Lower leg skin (tissue), 4 donors: ENCODE data around the gene TRAPPC2B. TPM values are rescaled to one million over a fixed set of nuclear protein-coding genes. Genes with fewer than 3 reads are reported as not detected.
A peak's percentile ranks its signal among the peaks of the same experiment; 100 is the strongest.

Experiments used
- DNase-seq, 2 donors: peaks; one replicate each; pipeline ENCODE4 v3.0.0-alpha.2; 2019; ENCODE audit warnings: low spot score in 2 of 2
- H3K4me3 ChIP-seq: fragments of 200-600 bp; sonication (generic); 2 replicates; pipeline ENCODE4 v1.5.1; 2017; ENCODE audit warnings: mild to moderate bottlenecking, low read depth; ENCODE audit not compliant: poor library complexity, severe bottlenecking
- POLR2A ChIP-seq, 2 donors: fragments of 450-650 bp; IDR thresholded peaks; one replicate each; pipeline ENCODE4 v1.6.1; 2016 to 2017; ENCODE audit warnings: antibody characterized with exemption in 2 of 2, mild to moderate bottlenecking in 1 of 2, moderate library complexity in 1 of 2
- WGBS, 2 donors: methylation state at CpG; one replicate each; pipeline ENCODE4 v1.1.5; 2018; 5-methylcytosine and 5-hydroxymethylcytosine counted together
- intact Hi-C: fragments of 100-400 bp; cut with DNase I; formaldehyde crosslinking; loops from one replicate; pipeline ENCODE4 v1.15.0; 2023; ENCODE audit warnings: low total_unique reads
- total RNA-seq, 4 donors: library from RNA; depleted of rRNA; stranded (reverse); fragments of >200 nt; gene quantifications; one replicate each; pipeline ENCODE4 v1.1.0, GENCODE V29; 2016
- TF ChIP-seq, protein P1 (sequence below), 3 donors: fragments of 450-650 bp; IDR thresholded peaks; one replicate each; pipeline ENCODE4 v1.5.1; 2016; ENCODE audit warnings: antibody characterized with exemption in 3 of 3, mild to moderate bottlenecking in 3 of 3, moderate library complexity in 2 of 3

The TRAPPC2B gene
- total RNA-seq, 4 donors from 2014 or later = 11.3 to 20.1 (median 19.5) TPM

DNA sequence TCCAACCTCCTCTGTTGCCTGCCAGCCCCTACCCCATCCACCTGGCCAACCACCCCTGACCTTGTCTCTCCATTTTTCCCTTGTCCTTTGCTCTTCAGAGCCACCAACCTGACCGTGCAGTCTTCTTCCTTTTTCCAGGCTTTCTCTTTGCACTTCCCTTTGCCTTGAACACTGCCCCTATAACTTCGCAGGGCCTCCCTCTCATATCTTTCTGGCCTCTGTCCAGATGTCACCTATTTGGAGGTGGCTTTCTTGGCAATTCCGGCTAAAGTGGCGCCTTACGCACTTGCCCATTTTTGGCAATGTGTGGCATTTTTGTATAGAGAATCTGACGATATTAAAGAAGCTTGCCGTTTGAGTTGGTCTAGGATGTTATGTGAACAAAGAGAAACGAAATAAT, 42.2 kb upstream of the TRAPPC2B start:
- intact Hi-C loops = no loop called here
- H3K4me3 ChIP-seq = peak overlapping the region; percentile 90
- DNase-seq = no peak
- WGBS, 2 donors = 25 to 42% methylated on average over 8 of the region's 8 CpGs
- TF ChIP-seq, protein P1, sequence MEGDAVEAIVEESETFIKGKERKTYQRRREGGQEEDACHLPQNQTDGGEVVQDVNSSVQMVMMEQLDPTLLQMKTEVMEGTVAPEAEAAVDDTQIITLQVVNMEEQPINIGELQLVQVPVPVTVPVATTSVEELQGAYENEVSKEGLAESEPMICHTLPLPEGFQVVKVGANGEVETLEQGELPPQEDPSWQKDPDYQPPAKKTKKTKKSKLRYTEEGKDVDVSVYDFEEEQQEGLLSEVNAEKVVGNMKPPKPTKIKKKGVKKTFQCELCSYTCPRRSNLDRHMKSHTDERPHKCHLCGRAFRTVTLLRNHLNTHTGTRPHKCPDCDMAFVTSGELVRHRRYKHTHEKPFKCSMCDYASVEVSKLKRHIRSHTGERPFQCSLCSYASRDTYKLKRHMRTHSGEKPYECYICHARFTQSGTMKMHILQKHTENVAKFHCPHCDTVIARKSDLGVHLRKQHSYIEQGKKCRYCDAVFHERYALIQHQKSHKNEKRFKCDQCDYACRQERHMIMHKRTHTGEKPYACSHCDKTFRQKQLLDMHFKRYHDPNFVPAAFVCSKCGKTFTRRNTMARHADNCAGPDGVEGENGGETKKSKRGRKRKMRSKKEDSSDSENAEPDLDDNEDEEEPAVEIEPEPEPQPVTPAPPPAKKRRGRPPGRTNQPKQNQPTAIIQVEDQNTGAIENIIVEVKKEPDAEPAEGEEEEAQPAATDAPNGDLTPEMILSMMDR (IDR thresholded peaks at IDR 0.05) = no peak
- no peak for TF ChIP-seq POLR2A (IDR thresholded peaks at IDR 0.05)

DNA sequence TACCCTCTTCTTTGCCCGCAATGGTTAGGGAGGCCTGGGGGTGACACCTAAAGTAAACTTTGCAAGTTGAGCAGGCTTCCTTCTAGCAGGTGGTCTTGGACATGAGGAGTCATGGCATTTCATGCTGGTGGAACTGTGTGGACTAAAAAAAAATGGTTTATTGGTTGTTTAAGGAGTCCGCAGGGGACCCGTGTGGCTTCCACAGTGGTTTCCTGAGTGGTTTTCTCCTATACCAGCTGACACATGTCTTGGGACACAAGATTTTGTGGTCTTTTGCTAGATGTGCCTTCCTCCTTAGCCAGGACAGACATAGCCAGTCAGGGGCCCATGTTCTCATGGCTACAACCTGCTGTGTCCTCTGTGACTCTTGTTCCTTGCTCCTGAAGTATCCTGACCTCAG, 41.6 kb upstream of the TRAPPC2B start:
- 51 to 80% methylated on average over 3 of the region's 3 CpGs for WGBS, 2 donors

DNA sequence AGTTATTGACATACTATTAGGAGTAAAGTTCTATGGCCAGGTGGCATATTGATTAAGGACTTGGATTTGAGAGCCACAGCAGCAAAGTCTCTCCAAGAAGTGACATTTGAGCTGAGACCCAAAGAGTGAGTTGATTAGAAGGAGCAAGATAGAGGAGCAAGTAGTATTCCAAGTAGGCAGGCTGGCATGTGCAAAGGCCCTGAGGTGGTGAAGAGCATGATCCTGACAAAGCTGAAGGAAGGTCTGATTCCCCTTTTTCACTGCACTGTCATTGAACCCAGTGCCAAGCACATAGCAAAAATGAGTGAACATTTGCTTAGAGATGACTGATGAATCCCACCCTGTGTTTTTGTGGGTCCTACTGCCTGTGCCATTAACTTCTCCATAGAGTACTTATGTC, 38.4 kb upstream of the TRAPPC2B start:
- intact Hi-C loops = no loop called here
- H3K4me3 ChIP-seq = no peak overlapping the region
- TF ChIP-seq, protein P1 (IDR thresholded peaks at IDR 0.05) = no peak
- no peak for TF ChIP-seq POLR2A (IDR thresholded peaks at IDR 0.05)

More for the DNA sequence above, 41.6 kb upstream of the TRAPPC2B start:
- no peak for DNase-seq
- H3K4me3 ChIP-seq = no peak overlapping the region
- intact Hi-C loops = no loop called here
- TF ChIP-seq, protein P1 (IDR thresholded peaks at IDR 0.05) = no peak
- no peak for TF ChIP-seq POLR2A (IDR thresholded peaks at IDR 0.05)

DNA sequence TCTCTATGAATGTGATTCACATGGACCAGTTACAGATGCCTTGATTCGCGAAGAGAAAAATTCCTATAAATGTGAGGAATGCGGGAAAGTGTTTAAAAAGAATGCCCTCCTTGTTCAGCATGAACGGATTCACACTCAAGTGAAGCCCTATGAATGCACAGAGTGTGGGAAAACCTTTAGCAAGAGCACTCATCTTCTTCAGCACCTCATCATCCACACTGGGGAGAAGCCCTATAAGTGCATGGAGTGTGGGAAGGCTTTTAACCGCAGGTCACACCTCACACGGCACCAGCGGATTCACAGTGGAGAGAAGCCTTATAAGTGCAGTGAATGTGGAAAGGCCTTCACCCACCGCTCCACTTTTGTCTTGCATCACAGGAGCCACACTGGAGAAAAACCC, 35.4 kb upstream of the TRAPPC2B start:
- WGBS, 2 donors = 95% methylated on average over 8 of the region's 8 CpGs
- TF ChIP-seq POLR2A (IDR thresholded peaks at IDR 0.05) = no peak
- TF ChIP-seq, protein P1 (IDR thresholded peaks at IDR 0.05) = no peak
- no peak overlapping the region for H3K4me3 ChIP-seq
- no peak for DNase-seq
- intact Hi-C loops = no loop called here

More for the DNA sequence above, 38.4 kb upstream of the TRAPPC2B start:
- DNase-seq = no peak

DNA sequence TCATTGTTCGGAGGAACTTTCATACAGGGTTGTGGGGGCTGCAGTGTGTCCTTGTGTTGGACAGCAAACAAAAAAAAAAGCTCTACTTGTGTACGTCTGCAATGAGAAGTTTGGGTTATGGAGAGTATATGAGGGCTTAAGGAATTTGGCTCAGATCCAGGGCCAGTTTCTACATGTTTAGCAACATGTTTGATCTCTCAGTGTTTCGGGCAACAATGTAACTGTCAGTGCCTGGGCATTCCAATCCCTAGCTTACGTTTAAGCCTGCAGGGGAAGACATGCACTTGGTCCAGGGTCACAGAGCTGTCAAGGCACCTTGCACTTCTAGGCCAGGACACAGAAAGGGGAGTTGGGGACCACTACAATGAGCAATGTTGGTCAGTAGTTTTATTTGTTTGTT, 29.2 kb upstream of the TRAPPC2B start:
- intact Hi-C loops = no loop called here
- no peak overlapping the region for H3K4me3 ChIP-seq
- WGBS, 2 donors = 63 to 64% methylated on average over 4 of the region's 4 CpGs
- TF ChIP-seq, protein P1 (IDR thresholded peaks at IDR 0.05) = no peak
- TF ChIP-seq POLR2A (IDR thresholded peaks at IDR 0.05) = no peak
- no peak for DNase-seq

DNA sequence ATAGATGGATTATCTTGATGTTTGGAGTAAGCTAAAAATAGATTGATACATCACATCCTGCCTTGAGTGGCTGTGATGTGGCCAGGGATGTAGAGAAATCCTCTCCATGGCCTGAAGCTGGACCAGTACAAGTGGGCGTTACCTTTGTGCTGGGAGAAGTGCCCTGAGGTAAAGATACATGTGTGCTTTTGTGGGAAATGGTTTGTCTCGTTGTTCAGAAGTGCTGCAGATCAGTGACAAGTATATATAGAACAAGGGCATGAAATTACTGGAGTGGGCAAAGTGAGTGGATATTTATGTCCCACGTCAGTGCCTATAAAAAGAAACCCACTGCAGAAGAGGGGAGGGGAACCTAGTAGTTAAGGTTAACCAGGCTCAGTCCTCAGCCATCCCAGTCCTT, 24.5 kb upstream of the TRAPPC2B start:
- intact Hi-C loops = no loop called here
- no peak overlapping the region for H3K4me3 ChIP-seq
- no peak for DNase-seq
- WGBS, 2 donors = 40 to 46% methylated on average over 3 of the region's 3 CpGs
- TF ChIP-seq, protein P1 (IDR thresholded peaks at IDR 0.05) = no peak
- no peak for TF ChIP-seq POLR2A (IDR thresholded peaks at IDR 0.05)
